ENCODE results near the gene PDCD1LG2.

GRCh38 chr9:5466005-5466404 lies 44.3 kb upstream of the PDCD1LG2 start:
- no peak for TF ChIP-seq POLR2A (IDR thresholded peaks at IDR 0.05)
- TF ChIP-seq CTCF (IDR thresholded peaks at IDR 0.05) = no peak
- no peak for TF ChIP-seq EP300 (IDR thresholded peaks at IDR 0.05)
